ENCODE measurements around the gene LCN10.

DNA sequence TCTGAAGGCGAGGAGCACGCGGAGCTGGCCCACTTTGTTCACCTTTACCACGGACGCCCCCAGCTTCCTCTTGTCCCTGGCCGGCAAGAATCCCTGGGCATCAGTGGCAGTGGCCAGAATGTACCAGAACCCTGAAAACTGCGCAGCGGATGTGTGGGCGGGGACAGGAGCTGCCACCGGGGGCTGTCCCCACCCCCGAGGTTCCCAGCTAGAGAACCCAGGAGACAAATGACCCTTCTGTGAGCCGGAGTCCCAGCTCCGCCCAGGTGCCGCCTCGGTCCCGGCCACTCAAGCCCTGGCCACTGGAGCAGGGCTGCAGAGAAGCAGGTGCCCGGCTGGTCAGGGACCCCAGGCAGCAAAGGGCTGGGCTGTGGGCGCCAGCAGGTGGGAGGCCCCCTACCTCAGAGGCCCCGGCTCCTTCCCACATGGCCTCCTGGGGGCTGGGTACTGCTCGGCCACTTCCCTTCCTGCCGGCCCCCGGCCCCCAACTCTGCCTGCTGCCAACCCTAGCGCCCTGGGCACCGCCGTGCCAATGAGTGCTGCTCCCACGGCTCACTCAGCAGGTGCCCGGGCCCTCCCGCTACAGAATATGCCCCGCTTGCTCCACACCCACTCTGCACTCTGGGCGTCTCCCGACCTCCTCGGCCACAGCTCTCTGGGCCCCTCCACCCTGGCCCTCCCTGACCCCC, 713 bp downstream of the LCN10 start:
- TF ChIP-seq, protein P1, sequence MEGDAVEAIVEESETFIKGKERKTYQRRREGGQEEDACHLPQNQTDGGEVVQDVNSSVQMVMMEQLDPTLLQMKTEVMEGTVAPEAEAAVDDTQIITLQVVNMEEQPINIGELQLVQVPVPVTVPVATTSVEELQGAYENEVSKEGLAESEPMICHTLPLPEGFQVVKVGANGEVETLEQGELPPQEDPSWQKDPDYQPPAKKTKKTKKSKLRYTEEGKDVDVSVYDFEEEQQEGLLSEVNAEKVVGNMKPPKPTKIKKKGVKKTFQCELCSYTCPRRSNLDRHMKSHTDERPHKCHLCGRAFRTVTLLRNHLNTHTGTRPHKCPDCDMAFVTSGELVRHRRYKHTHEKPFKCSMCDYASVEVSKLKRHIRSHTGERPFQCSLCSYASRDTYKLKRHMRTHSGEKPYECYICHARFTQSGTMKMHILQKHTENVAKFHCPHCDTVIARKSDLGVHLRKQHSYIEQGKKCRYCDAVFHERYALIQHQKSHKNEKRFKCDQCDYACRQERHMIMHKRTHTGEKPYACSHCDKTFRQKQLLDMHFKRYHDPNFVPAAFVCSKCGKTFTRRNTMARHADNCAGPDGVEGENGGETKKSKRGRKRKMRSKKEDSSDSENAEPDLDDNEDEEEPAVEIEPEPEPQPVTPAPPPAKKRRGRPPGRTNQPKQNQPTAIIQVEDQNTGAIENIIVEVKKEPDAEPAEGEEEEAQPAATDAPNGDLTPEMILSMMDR (IDR thresholded peaks at IDR 0.05): no peak
- TF ChIP-seq EZH2 (IDR thresholded peaks at IDR 0.05): no peak
